Cardiac muscle cell (in vitro differentiated cells and primary cell): ENCODE results near the gene EBF3. TPM values are rescaled to one million over a fixed set of nuclear protein-coding genes. Genes with fewer than 3 reads are reported as not detected.

Source experiments
- DNase-seq, 2 donors: peaks; one replicate each; pipeline versions ENCODE4 v3.0.0 to v3.0.0-alpha.2; 2010 to 2017; ENCODE audit warnings: low read depth in 1 of 2, low spot score in 1 of 2
- H3K27ac ChIP-seq: fragments of 200-600 bp; sonication (generic); 2 replicates; pipeline ENCODE4 v1.5.1; 2016
- H3K27me3 ChIP-seq: fragments of 200-600 bp; sonication (generic); 2 replicates; pipeline ENCODE4 v1.6.0; 2016; ENCODE audit warnings: control low read depth
- H3K36me3 ChIP-seq: fragments of 200-600 bp; sonication (generic); 2 replicates; pipeline ENCODE4 v1.5.1; 2016; ENCODE audit warnings: control low read depth
- H3K4me1 ChIP-seq: fragments of 200-600 bp; sonication (generic); 2 replicates; pipeline ENCODE4 v1.8.1; 2017; ENCODE audit warnings: low read depth, mild to moderate bottlenecking, mixed run types
- H3K4me3 ChIP-seq: fragments of 200-600 bp; sonication (generic); 2 replicates; pipeline ENCODE4 v1.5.1; 2016; ENCODE audit warnings: mild to moderate bottlenecking
- H3K9me3 ChIP-seq: fragments of 200-600 bp; sonication (generic); 2 replicates; pipeline ENCODE4 v1.5.1; 2017; ENCODE audit warnings: low read depth, mild to moderate bottlenecking, control low read depth
- CTCF ChIP-seq: IDR thresholded peaks from 2 replicates; pipeline ENCODE4 v1.5.1; 2012; ENCODE audit warnings: low read depth, mild to moderate bottlenecking, low read length
- polyA plus RNA-seq: library from polyadenylated mRNA; unstranded; fragments of >200 nt; fragmentation: Nextera tagmentation; extraction: Ambion mirVana; gene quantifications from 2 replicates; pipeline ENCODE4 v1.2.1, GENCODE V29; 2016
- total RNA-seq: library from RNA; depleted of rRNA; stranded (reverse); fragments of >200 nt; gene quantifications from 2 replicates; pipeline ENCODE4 v1.2.3, GENCODE V29; 2016

EBF3 gene
- total and polyA plus RNA-seq, 2 experiments from 2014 or later = 0.61 to 2.8 TPM

DNA sequence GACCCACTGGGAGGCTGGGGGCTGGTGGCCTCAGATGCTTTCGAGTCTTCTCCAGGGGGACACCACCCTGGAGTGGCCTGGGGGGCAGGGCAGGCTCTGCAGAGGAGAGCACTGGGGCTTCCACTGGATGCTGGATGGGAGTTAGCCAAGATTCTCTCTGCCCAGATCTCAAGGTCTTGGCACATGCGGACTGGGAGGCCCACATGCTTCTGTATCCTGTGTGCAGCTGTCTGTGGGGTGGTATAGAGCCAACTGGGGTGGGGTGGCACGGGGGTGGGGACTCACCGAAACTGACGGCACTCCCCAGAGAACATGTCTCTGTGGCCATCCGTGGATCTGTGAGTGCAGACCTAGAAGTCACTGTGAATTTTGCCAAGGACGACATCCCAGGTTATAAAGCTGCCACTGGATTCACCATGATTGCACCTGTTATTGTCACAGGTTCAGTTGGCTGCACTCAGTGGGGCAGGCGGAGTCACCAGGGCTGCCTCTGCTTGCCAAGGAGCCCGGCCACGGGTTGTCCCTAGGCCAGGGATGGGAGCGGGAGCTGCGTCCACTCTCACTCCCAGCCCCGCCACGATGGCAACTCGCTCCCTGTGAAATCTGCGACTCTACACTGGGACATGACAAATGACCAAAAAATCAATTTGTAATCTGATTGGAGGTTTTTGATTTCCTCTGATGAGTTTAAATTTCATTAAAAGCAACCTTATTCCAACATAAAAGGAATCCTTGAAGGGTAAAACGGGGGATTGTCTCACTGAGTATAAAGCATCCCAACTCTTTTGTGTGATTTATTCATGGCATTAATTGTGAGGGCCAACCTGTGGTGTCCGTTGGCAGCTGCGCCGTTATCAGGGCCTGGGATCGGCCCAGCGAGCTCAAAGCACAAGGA is 131.3 kb downstream of the EBF3 start:
- Histone ChIP-seq H3K4me3 (no peak overlapping the region), H3K27me3 (no peaks in the 10 kb centered on the region), H3K27ac (no peak overlapping the region), H3K9me3 (no peaks in the 10 kb centered on the region), H3K4me1 (peaks cover 12% of the 10 kb centered on the region), H3K36me3 (no peaks in the 10 kb centered on the region)
- no peak for DNase-seq
- TF ChIP-seq CTCF = no peak

DNA sequence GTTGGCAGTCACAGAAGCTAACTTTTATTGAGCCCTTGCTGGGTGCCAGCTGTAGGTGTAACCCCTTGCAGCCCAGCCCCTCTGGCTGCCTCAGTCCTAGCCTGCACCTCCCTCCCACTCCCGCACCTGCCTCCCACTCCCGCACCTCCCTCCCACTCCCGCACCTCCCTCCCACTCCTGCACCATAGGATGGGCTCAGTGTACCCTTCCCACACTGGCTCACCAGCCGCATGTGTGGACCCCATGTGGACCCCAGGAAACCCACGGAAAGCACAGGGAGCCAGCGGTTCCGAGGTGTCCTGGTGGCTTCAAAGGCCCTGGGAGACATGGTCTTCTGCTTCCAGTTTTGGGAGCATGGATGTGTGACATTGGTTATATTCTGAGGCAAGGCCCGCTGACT is 132.9 kb downstream of the EBF3 start:
- no peak for TF ChIP-seq CTCF
- DNase-seq = no peak
- Histone ChIP-seq H3K27me3 (no peaks in the 10 kb centered on the region), H3K4me1 (peaks cover 12% of the 10 kb centered on the region), H3K27ac (no peak overlapping the region), H3K4me3 (no peak overlapping the region), H3K9me3 (no peaks in the 10 kb centered on the region), H3K36me3 (no peaks in the 10 kb centered on the region)

GRCh38 chr10:129825826-129826225 is 138.2 kb downstream of the EBF3 start:
- H3K27me3 ChIP-seq = no peaks in the 10 kb centered on the region
- H3K27ac ChIP-seq = no peak overlapping the region
- H3K4me3 ChIP-seq = no peak overlapping the region
- no peak for TF ChIP-seq CTCF
- no peaks in the 10 kb centered on the region for H3K4me1 ChIP-seq
- no peak for DNase-seq
- H3K9me3 ChIP-seq = no peaks in the 10 kb centered on the region
- no peaks in the 10 kb centered on the region for H3K36me3 ChIP-seq

- H3K9me3 ChIP-seq = no peaks in the 10 kb centered on the region
- no peak overlapping the region for H3K27ac ChIP-seq
- no peaks in the 10 kb centered on the region for H3K27me3 ChIP-seq
- no peak overlapping the region for H3K4me3 ChIP-seq
- no peaks in the 10 kb centered on the region for H3K36me3 ChIP-seq
- no peaks in the 10 kb centered on the region for H3K4me1 ChIP-seq
- no peak for TF ChIP-seq CTCF
- no peak for DNase-seq
Observed at GRCh38 chr10:129825221-129825620, 138.9 kb downstream of the EBF3 start.

- no peak for TF ChIP-seq CTCF
- H3K4me1 ChIP-seq = no peaks in the 10 kb centered on the region
- no peak for DNase-seq
- H3K36me3 ChIP-seq = no peaks in the 10 kb centered on the region
- no peak overlapping the region for H3K27ac ChIP-seq
- H3K4me3 ChIP-seq = no peak overlapping the region
- H3K9me3 ChIP-seq = no peaks in the 10 kb centered on the region
- no peaks in the 10 kb centered on the region for H3K27me3 ChIP-seq
Observed at GRCh38 chr10:129820451-129820850, 143.6 kb downstream of the EBF3 start.
